Measurements from ENCODE around the gene GPC3. TPM values are rescaled to one million over a fixed set of nuclear protein-coding genes. Genes with fewer than 3 reads are reported as not detected.

The GPC3 gene
- total RNA-seq, 4 donors from 2014 or later, result 1.2 to 13.3 (median 8.0) TPM

DNA sequence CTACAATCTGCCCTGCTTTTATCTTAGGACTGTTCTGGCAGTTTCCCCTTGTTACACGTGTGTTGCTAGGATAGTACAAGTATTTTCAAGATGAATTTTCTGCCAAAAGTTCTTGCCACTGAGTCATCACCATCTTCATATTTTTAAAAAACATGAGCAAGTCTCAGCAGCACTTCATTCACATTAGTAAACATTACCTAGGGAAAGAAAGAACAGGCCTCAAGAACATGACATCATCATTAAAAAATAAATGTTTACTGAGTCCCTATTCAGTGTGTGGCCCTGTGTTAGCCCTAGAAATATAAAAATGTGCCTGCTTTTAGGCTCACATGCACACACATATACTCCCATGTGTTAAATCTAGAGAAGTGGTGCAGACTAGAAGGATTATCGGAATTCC is 18.7 kb upstream of the GPC3 start:
- Histone ChIP-seq H3K27ac (replicated peaks in 1 of 4) (no peak overlapping the region), H3K4me1 (peaks cover 0 to 5% (median 2%) of the 10 kb centered on the region in 4 donors), H3K9me3 (no peaks in the 10 kb centered on the region), H3K4me3 (no peak overlapping the region), H3K36me3 (no peaks in the 10 kb centered on the region), H3K27me3 (peaks cover 0 to 4% (median 0%) of the 10 kb centered on the region in 4 donors)
- no peak for DNase-seq (ENCODE audit: extremely low spot score)
- TF ChIP-seq EP300 (IDR thresholded peaks at IDR 0.05) (no peak), CTCF (IDR thresholded peaks at IDR 0.05) (no peak), POLR2AphosphoS5 (IDR thresholded peaks at IDR 0.05) (no peak), POLR2A (IDR thresholded peaks at IDR 0.05; ENCODE audit: low read depth) (no peak)
- intact Hi-C loops (cut with DNase I), result no loop called here
- WGBS, result 58% methylated on average over 2 of the region's 2 CpGs

DNA sequence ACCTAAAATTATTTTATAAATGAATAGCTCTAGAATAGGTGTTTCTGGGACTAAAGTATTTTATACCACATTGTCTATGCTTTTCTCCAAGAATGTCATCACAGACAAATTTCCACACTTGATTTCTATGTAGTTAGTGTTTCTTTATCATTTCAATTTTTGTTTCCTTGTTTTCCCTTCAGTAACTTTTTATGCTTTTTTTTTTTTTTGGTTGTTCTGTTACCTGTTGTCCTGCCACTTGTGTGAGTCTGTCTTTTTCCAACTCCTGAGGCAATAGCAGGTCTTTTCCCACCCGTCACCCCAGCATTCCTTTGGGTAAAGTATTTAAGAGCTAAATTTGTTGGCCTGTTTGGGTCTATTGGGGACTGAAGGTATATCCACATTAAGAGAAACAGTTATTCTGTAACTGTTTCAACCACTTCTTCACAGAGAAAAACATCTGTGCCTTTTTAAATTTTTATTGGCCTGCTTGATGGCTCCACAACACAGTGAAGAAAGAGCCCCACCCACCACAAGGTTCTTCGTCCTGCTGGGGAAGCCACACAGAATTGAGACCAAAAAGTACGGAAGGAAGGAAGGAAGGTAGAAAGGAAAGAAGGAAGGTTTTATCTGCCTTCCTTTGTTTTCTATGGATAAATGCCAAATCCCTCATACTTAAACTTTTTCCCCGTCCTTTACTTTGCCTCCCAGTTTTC is 17.7 kb upstream of the GPC3 start:
- Histone ChIP-seq H3K27ac (replicated peaks in 1 of 4) (no peak overlapping the region), H3K4me1 (peaks cover 0 to 5% (median 2%) of the 10 kb centered on the region in 4 donors), H3K4me3 (no peak overlapping the region), H3K9me3 (no peaks in the 10 kb centered on the region), H3K27me3 (peaks cover 0 to 4% (median 0%) of the 10 kb centered on the region in 4 donors), H3K36me3 (no peaks in the 10 kb centered on the region)
- TF ChIP-seq POLR2A (IDR thresholded peaks at IDR 0.05; ENCODE audit: low read depth) (no peak), CTCF (IDR thresholded peaks at IDR 0.05) (no peak), POLR2AphosphoS5 (IDR thresholded peaks at IDR 0.05) (no peak), EP300 (IDR thresholded peaks at IDR 0.05) (no peak)
- DNase-seq (ENCODE audit: extremely low spot score), result no peak
- intact Hi-C loops (cut with DNase I), result no loop called here
- 50% methylated on average over 4 of the region's 4 CpGs for WGBS

DNA sequence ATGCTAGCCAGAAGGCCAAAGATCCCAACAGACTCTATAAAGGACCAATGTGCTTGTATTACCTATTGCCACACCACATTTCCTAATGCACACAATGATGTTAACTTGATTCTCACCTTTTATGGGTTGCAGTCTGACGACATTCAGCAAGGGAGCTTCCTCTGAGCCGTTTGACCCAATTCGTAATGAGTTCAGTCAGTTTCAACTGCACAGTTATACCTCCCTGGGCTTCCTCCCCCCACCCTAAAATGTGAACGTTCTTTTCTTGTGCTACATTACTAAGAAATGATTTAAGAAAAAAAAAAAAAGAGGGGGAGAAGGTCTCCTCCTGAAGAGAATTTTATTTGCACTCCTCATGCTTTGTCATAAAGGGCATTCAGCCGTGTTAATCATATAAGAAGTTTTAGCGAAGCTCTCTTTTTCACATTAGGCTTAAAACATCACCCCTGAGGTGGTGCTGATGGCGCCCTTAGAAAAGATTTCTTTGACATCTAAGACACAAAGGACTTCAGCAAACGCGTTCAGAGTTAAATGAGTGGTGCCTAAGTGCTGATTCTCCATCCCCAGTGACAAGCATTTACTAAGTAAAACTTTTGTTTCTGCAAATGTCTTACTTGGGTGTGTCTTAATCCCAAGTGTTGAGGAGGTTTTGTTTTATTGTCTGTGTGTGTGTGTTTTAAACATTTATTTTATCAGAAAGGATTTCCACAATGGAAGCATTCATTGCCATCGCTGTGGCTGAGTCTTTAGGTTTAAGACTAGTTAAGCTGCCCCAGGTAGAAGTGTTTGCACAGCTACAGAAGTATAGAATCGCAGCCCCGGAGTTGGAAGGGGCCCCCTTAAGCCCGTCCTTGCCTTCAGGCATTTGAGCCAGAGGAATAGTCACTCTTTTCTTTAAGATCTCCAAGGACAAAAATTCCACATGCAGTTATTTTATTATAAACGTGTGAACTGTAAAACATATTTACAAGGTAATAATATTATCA is 15.2 kb upstream of the GPC3 start:
- WGBS, result 70% methylated on average over 14 of the region's 14 CpGs
- no peak overlapping the region for H3K27ac ChIP-seq (replicated peaks in 1 of 4)

More for the DNA sequence above, 15.2 kb upstream of the GPC3 start:
- no peak for DNase-seq (ENCODE audit: extremely low spot score)
- peaks cover 0 to under 1% (median 0%) of the 10 kb centered on the region in 4 donors for H3K27me3 ChIP-seq
- no peak overlapping the region for H3K4me3 ChIP-seq
- no peak for TF ChIP-seq POLR2A (IDR thresholded peaks at IDR 0.05; ENCODE audit: low read depth)
- no peak for TF ChIP-seq POLR2AphosphoS5 (IDR thresholded peaks at IDR 0.05)
- TF ChIP-seq EP300 (IDR thresholded peaks at IDR 0.05), result no peak
- TF ChIP-seq CTCF (IDR thresholded peaks at IDR 0.05), result no peak
- intact Hi-C loops (cut with DNase I), result no loop called here
- no peaks in the 10 kb centered on the region for H3K9me3 ChIP-seq
- H3K4me1 ChIP-seq, result peaks cover 0 to 5% (median 2%) of the 10 kb centered on the region in 4 donors
- H3K36me3 ChIP-seq, result no peaks in the 10 kb centered on the region

Measured in esophagus muscularis mucosa (tissue), 4 donors.